HEK293T (cell line): ENCODE data around the gene C16orf46.

ENCODE experiments used
- BHLHE40 ChIP-seq: fragments of 450-650 bp; IDR thresholded peaks from 2 replicates; pipeline ENCODE4 v1.6.1; 2016; ENCODE audit warnings: mild to moderate bottlenecking, moderate library complexity, borderline replicate concordance
- CTBP1 ChIP-seq: fragments of 450-650 bp; IDR thresholded peaks from 2 replicates; pipeline ENCODE4 v1.6.1; 2016; ENCODE audit warnings: borderline replicate concordance
- ELF4 ChIP-seq: fragments of 450-650 bp; IDR thresholded peaks from 2 replicates; pipeline ENCODE4 v1.6.1; 2017; ENCODE audit warnings: antibody characterized with exemption
- FOXA1 ChIP-seq: fragments of 450-650 bp; IDR thresholded peaks from 2 replicates; pipeline ENCODE4 v1.6.1; 2016; ENCODE audit warnings: mild to moderate bottlenecking
- FOXK2 ChIP-seq: fragments of 450-650 bp; IDR thresholded peaks from 2 replicates; pipeline ENCODE4 v1.6.1; 2016; ENCODE audit warnings: mild to moderate bottlenecking
- FOXM1 ChIP-seq: fragments of 450-650 bp; IDR thresholded peaks from 2 replicates; pipeline ENCODE4 v1.6.1; 2017; ENCODE audit warnings: mild to moderate bottlenecking, borderline replicate concordance
- L3MBTL2 ChIP-seq: fragments of 450-650 bp; conservative IDR thresholded peaks from 2 replicates; pipeline ENCODE4 v1.6.1; 2016; ENCODE audit warnings: mild to moderate bottlenecking
- LEF1 ChIP-seq: fragments of 450-650 bp; IDR thresholded peaks from 2 replicates; pipeline ENCODE4 v1.6.1; 2017; ENCODE audit warnings: mild to moderate bottlenecking, borderline replicate concordance
- SP1 ChIP-seq: fragments of 450-650 bp; IDR thresholded peaks from 2 replicates; pipeline ENCODE4 v1.6.1; 2017
- SUZ12 ChIP-seq: fragments of 450-650 bp; IDR thresholded peaks from 2 replicates; pipeline ENCODE4 v1.6.1; 2016; ENCODE audit warnings: mild to moderate bottlenecking
- ZNF384 ChIP-seq: fragments of 450-650 bp; IDR thresholded peaks from 2 replicates; pipeline ENCODE4 v1.6.1; 2016

- no peak for TF ChIP-seq ZNF384
- no peak for TF ChIP-seq BHLHE40
- no peak for TF ChIP-seq SP1
- TF ChIP-seq SUZ12: no peak
- no peak for TF ChIP-seq FOXA1
- TF ChIP-seq LEF1: no peak
- TF ChIP-seq FOXK2: no peak
- no peak for TF ChIP-seq CTBP1
- no peak for TF ChIP-seq L3MBTL2
- TF ChIP-seq FOXM1: no peak
- TF ChIP-seq ELF4: no peak
These were observed 15.0 kb downstream of the C16orf46 start for GRCh38 chr16:81061871-81062608.
